Measurements from ENCODE around the gene D2HGDH.
A peak's percentile ranks its signal among the peaks of the same experiment; 100 is the strongest.
"Not testable (repeated sequence)": the region's sequence is repeated elsewhere in the genome, so short reads cannot be mapped to it uniquely, and the experiment has no call there.

Gene D2HGDH

DNA sequence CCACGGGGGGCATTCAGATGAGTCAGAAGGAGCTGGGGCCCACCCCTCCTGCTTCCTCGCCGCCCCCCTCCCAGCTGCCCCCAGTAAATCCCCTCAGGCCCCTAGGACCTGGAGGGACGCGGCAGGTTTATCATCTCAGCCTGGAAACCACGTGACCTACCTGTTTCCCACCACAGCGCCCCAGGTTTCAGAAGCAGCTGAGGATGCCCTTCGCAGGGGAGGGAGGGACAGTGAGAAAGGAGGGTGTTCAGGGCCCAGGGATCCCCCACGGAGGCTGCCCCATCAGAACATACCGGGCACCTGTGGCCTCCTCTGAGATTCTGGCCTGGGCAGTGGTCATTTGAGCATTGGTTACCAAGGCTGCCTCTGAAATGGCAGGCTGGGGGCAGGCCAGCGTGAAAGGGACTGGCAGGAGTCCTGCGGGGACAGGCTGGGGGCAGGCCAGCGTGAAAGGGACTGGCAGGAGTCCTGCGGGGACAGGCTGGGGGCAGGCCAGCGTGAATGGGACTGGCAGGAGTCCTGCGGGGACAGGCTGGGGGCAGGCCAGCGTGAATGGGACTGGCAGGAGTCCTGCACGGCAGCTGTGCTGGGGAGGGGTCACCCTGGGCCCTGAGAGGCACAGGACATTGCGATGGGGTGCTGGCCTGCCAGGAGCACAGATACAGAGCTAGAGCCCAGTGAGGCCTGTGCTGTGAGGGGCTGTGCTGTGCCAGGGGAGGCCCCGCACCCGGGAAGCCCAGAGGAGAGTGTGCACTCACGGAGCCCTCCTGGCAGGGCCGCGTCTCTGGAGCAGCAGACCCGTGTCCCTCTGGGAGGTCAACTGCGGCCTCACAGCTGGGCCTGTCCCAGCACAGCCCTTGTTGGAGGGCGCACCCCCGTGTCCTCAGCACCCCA, 76.1 kb downstream of the D2HGDH start:
- DNase-seq = peak; percentile 73

DNA sequence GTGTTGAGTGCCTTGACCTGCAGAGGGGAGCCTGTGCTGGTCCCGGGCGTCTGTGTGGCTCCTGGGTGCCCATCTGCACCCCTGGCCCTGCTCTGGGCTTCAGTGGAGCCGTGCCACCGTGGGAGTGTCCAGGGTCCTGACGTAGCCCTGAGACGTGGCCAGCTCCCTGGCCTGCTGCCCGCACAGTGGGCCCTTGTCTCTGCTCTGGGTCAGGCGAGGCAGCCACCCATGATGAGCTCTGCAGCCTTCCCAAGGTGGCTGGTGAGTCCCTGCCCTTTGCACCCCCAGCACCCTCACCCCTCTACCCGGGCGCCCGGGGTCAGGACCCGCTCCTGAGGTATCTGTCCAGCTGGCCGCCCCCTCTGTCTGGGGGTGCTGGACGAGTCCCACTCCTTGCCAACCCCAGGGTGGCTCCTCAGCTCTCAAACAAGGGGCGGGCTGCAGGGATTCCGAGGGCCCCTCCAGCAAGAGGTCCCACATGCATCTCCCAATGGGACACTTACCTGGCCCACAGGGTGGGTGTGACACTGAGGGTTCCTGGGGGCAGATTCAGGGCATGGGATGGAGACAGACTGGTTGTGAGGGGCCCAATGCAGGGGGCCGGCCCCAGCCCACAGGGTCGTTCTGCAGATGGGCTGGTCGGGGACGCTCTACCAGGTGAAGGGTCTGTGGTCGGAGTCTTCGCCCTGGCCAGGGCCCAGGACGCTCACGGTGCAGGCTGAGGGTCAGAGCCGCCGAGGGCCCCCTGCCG, 76.9 kb downstream of the D2HGDH start:
- peak; percentile 59 for DNase-seq

DNA sequence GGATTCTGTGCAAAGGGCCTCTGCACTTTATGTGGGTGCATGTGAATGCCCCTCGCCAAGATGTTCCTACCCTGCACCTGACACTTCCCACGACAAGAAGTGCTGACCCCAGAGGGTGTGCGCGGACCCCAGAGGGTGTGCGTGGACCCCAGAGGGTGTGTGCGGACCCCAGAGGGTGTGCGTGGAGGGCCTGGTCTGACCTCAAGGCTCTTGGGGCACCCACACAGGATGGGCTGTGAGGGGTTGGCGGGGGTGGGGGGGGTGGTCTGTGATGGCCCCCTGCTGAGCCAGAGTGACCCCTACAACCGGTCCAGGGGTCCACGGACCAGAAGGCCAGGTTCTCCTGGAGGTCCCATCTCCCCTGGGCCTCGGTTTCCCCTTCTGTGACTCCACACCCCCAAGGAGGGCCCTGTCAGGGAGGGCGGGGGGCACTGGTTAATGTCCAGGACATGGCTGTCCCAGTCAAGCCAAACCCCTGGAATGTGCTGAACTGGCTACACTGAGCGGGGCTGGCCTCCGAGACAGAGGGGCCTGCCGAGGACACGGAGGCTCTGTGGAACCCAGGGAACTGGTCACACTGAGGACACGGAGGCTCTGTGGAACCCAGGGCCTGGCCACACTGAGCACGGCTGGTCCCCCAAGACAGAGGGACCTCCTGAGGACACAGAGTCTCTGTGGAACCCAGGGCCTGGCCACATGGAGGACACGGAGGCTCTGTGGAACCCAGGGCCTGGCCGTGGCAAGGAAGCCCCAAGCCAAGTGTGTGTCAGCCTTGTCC, 77.7 kb downstream of the D2HGDH start:
- no peak for DNase-seq

- DNase-seq = peak; percentile 24
Observed at GRCh38 chr2:241812730-241813643, 78.6 kb downstream of the D2HGDH start.

- no peak for DNase-seq
Observed at GRCh38 chr2:241813644-241814392, 79.4 kb downstream of the D2HGDH start.

DNA sequence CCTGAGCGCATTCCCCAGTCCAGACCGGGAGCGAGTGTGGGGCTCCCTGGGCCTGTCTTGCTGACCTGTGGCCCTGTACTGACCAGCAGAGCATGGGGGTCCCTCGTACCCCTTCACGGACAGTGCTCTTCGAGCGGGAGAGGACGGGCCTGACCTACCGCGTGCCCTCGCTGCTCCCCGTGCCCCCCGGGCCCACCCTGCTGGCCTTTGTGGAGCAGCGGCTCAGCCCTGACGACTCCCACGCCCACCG, 79.9 kb downstream of the D2HGDH start:
- no peak for DNase-seq

DNA sequence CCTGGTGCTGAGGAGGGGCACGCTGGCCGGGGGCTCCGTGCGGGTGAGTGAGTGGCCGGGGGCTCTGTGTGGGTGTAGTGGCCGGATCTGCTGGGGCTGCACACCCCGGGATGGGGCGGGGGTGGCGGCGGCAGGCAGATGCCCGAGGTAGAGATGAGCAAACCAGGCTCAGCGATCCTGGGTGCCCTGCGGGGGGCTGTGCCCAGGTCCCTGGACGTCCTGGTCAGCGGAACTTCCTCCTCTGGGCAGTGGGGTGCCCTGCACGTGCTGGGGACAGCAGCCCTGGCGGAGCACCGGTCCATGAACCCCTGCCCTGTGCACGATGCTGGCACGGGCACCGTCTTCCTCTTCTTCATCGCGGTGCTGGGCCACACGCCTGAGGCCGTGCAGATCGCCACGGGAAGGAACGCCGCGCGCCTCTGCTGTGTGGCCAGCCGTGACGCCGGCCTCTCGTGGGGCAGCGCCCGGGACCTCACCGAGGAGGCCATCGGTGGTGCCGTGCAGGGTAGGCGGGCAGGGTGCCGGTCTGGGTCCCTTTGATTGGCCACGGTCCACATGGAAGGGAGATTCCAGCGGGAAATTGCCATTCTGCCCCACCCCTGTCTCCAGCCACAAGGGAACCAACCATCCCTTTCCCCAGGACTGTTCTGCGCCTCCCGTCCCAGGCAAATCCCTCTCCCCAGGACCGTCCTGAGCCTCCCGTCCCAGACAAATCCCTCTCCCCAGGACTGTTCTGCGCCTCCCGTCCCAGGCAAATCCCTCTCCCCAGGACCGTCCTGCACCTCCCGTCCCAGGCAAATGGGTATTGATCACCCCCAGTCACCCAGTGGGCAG, 80.4 kb downstream of the D2HGDH start:
- DNase-seq = no peak

GRCh38 chr2:241815477-241816430, 81.3 kb downstream of the D2HGDH start:
- DNase-seq = no peak

DNA sequence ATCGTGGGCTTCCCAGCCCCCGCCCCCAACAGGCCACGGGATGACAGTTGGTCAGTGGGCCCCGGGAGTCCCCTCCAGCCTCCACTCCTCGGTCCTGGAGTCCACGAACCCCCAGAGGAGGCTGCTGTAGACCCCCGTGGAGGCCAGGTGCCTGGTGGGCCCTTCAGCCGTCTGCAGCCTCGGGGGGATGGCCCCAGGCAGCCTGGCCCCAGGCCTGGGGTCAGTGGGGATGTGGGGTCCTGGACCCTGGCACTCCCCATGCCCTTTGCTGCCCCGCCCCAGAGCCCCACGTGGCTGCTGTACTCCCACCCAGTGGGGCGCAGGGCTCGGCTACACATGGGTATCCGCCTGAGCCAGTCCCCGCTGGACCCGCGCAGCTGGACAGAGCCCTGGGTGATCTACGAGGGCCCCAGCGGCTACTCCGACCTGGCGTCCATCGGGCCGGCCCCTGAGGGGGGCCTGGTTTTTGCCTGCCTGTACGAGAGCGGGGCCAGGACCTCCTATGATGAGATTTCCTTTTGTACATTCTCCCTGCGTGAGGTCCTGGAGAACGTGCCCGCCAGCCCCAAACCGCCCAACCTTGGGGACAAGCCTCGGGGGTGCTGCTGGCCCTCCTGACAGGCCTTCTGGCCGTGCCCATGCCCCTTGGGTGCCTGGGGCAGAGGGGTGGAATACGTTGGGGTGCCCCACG, 82.1 kb downstream of the D2HGDH start:
- DNase-seq = no peak

DNA sequence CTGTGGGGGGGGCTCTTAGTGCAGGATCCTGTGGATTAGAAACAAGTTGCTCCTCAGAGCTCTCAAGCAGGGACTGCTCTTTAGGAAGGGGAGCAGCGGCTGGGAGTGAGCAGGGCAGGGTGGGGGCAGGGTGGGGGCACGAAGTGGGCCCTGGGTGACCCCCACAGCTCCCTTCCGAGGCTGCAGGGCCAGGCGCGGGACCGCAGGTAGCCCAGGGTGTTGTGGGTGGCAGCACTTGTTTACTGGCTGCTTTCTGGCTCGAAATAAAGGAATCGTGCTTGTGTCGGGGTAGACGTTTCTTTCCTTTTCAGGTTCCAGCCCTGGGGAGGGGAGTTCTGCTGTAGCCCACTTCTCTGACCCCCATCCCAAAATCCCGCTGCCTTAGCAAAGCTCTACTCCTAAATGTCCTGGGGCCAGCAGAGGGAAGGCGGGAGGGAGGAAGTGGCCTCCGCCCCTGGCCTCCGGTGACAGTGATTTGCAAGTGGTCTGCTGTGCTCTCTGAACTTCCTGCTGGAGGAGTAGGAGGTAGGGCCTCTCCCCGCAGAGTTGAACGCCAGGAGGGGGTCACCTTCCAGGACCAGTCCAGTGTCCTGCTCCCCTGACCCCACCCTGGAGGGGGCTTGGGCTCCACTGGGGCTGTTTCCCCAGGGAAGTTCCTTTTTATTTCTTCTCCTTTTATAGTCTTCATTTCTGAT, 82.8 kb downstream of the D2HGDH start:
- no peak for DNase-seq

GRCh38 chr2:241817821-241818215, 83.4 kb downstream of the D2HGDH start:
- not testable (repeated sequence) for DNase-seq

Data from midbrain (tissue), 1 donor.